ENCODE data around the gene SLC34A1. TPM values are rescaled to one million over a fixed set of nuclear protein-coding genes. Genes with fewer than 3 reads are reported as not detected.
"Not testable (repeated sequence)": the region's sequence is repeated elsewhere in the genome, so short reads cannot be mapped to it uniquely, and the experiment has no call there.

The SLC34A1 gene
- total RNA-seq, 6 donors from 2014 or later: not detected

- DNase-seq: no peak
- Histone ChIP-seq H3K27me3 (no peaks in the 10 kb centered on the region), H3K36me3 (no peaks in the 10 kb centered on the region), H3K27ac (peak overlapping the region in 2 of 4 donors; percentile 49 to 60), H3K9me3 (no peaks in the 10 kb centered on the region), H3K4me1 (peaks cover 7 to 11% (median 9%) of the 10 kb centered on the region in 4 donors), H3K4me3 (no peak overlapping the region)
- ATAC-seq (ENCODE audit: low FRiP score in 2 of 2): no peak
- TF ChIP-seq POLR2AphosphoS5 (IDR thresholded peaks at IDR 0.05): peak; percentile 13 to 79
- TF ChIP-seq CTCF (IDR thresholded peaks at IDR 0.05): no peak
- no peak for TF ChIP-seq EP300 (IDR thresholded peaks at IDR 0.05)
- no peak for TF ChIP-seq POLR2A (IDR thresholded peaks at IDR 0.05)
- 76 to 79% methylated on average over 3 of the region's 3 CpGs for WGBS, 2 donors
Measured at GRCh38 chr5:177419046-177419445, 34.8 kb downstream of the SLC34A1 start.

- H3K9me3 ChIP-seq; H3K27me3 ChIP-seq; H3K4me3 ChIP-seq; H3K36me3 ChIP-seq; H3K27ac ChIP-seq; DNase-seq; ATAC-seq (ENCODE audit: low FRiP score in 2 of 2): not testable (repeated sequence)
- H3K4me1 ChIP-seq: peaks cover 11 to 17% (median 14%) of the 10 kb centered on the region in 4 donors
- 65 to 80% methylated on average over 7 of the region's 7 CpGs for WGBS, 2 donors
Measured at GRCh38 chr5:177420472-177420871, 36.2 kb downstream of the SLC34A1 start.

DNA sequence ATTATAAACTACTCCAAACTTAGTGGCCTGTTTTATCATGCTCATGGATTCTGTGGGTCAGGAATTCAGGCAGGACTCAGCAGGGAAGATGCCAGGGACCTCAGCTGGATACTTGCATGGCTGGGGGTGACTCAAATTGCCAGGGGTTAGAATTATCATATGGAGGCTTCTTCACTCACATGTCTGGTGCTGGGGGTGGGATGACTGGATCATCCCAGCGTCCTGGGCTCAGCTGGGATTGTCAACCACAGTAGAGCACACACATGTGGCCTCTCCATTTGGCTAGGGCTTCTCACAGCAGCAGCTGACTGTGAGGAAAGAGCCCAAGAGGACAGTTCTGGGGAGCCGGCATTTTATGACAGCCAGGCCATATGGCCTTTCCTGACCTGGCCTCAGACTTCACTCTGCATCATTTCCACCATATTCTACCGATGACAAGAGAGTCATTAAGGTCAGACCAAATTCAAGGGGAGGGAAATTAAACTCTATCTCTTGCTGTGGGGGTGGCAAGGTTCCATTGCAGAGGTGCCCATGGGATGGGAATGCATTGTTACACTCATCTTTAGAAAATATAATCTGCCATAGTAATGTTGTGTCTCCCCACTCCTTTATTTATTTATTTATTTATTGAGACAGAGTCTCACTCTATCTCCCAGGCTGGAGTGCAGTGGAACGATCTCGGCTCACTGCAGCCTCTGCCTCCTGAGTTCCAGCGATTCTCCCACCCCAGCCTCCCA lies 37.0 kb downstream of the SLC34A1 start:
- no peak for ATAC-seq (ENCODE audit: low FRiP score in 2 of 2)
- H3K4me3 ChIP-seq: no peak overlapping the region
- TF ChIP-seq POLR2A (IDR thresholded peaks at IDR 0.05) (no peak), EP300 (IDR thresholded peaks at IDR 0.05) (no peak), POLR2AphosphoS5 (IDR thresholded peaks at IDR 0.05) (no peak), CTCF (IDR thresholded peaks at IDR 0.05) (no peak)

DNA sequence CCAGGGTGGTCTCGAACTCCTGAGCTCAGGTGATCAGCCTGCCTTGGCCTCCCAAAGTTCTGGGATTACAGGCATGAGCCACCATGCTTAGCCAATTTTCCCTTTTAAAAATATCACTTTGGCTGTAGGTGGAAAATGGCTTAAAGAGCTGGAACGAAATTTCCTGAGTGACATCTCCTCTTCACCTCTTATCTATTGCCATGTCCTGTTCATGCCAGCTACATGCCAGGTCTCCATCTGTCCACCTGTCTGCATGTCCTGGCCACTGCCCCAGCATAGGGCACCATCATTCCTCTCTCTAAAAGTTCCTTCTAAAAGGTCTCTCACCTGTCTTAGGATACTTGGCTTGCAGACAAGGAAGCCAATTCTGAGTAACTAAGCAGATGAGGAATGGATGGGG lies 39.4 kb downstream of the SLC34A1 start:
- peaks cover 23 to 27% (median 24%) of the 10 kb centered on the region in 4 donors for H3K4me1 ChIP-seq
- H3K9me3 ChIP-seq: no peaks in the 10 kb centered on the region
- H3K27me3 ChIP-seq: no peaks in the 10 kb centered on the region
- H3K27ac ChIP-seq: no peak overlapping the region
- TF ChIP-seq CTCF (IDR thresholded peaks at IDR 0.05) (no peak), EP300 (IDR thresholded peaks at IDR 0.05) (no peak), POLR2AphosphoS5 (IDR thresholded peaks at IDR 0.05) (no peak), POLR2A (IDR thresholded peaks at IDR 0.05) (no peak)
- WGBS, 2 donors: 83 to 89% methylated on average over 2 of the region's 2 CpGs
- ATAC-seq (ENCODE audit: low FRiP score in 2 of 2): no peak
- DNase-seq: no peak
- no peaks in the 10 kb centered on the region for H3K36me3 ChIP-seq
- H3K4me3 ChIP-seq: no peak overlapping the region

More for the DNA sequence above, 37.0 kb downstream of the SLC34A1 start:
- Histone ChIP-seq H3K27me3 (no peaks in the 10 kb centered on the region), H3K36me3 (no peaks in the 10 kb centered on the region), H3K9me3 (no peaks in the 10 kb centered on the region), H3K4me1 (peaks cover 15 to 19% (median 16%) of the 10 kb centered on the region in 4 donors), H3K27ac (no peak overlapping the region)
- DNase-seq: no peak
- 85% methylated on average over 5 to 6 of the region's 6 CpGs for WGBS, 2 donors

- no peaks in the 10 kb centered on the region for H3K9me3 ChIP-seq
- ATAC-seq (ENCODE audit: low FRiP score in 2 of 2) (peak in 1 of 2 donors; percentile 0), DNase-seq (no peak)
- H3K27ac ChIP-seq: peak overlapping the region; percentile 91 to 94 (median 92)
- TF ChIP-seq EP300 (IDR thresholded peaks at IDR 0.05): no peak
- no peak for TF ChIP-seq POLR2AphosphoS5 (IDR thresholded peaks at IDR 0.05)
- no peak for TF ChIP-seq CTCF (IDR thresholded peaks at IDR 0.05)
- TF ChIP-seq POLR2A (IDR thresholded peaks at IDR 0.05): no peak
- peaks cover 37 to 43% (median 40%) of the 10 kb centered on the region in 4 donors for H3K4me1 ChIP-seq
- H3K36me3 ChIP-seq: peaks cover 0 to 1% (median 0%) of the 10 kb centered on the region in 4 donors
- peak overlapping the region; percentile 36 to 89 (median 60) for H3K4me3 ChIP-seq
- 40 to 43% methylated on average over 13 of the region's 13 CpGs for WGBS, 2 donors
- H3K27me3 ChIP-seq: no peaks in the 10 kb centered on the region
Measured at GRCh38 chr5:177425196-177425800, 41.1 kb downstream of the SLC34A1 start.

Measured in upper lobe of left lung (tissue), 6 donors.